Fibroblast of skin of left biceps (primary cell): ENCODE measurements around the gene CCDC157.

Experiments
- DNase-seq, 2 experiments: peaks; one replicate each; pipeline ENCODE4 v3.0.0-alpha.2; 2013; ENCODE audit warnings: low read depth in 2 of 2

The CCDC157 gene

DNA sequence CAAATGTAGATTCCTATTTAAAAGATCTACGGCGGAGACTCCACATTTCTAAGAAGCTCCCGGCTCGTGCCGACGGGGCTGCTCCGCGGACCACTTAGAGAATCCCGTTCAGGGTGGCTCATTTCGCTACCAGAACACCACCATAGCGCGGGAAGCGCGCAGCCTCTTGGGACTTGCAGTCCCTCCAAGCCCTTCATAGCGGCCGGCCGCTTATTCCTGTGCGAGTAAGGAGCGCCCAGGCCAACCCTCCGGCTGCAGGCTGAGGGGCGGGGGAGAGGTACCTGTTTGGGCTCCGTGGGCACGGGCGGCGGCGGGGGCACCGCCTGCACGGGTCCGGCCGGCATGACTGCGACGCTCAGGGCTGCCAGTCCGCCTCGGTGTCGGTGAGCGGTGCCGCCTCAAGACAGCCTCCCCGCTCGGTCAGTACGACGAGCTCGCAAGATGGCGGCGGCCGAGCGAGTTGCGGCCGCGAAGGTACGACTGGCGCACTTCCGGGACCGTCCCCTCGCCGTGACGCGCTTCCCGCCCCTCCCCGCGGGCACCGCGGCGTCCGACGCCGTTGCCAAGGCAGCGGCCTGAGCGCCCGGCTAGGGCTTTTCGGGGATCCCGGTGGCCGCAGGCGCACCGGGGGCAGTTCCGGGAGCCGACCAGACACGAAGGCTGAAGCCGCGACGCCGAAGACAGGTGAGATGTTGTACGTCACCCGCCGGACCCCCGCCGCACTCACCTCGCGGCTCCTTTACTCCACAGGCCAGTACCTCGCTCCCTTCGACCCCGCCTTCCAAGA, at the start of gene CCDC157, which contains the start of gene SF3A1:
TSS of gene CCDC157 (plus strand) at position 559 of the 787 bp plus-strand sequence. CDS start 8,994 bp downstream, outside the sequence.
TSS of gene SF3A1 (minus strand) at position 446 of the 787 bp plus-strand sequence. CDS start at position 344, 102 bp downstream.
- peak; percentile 56 to 61 for DNase-seq

DNA sequence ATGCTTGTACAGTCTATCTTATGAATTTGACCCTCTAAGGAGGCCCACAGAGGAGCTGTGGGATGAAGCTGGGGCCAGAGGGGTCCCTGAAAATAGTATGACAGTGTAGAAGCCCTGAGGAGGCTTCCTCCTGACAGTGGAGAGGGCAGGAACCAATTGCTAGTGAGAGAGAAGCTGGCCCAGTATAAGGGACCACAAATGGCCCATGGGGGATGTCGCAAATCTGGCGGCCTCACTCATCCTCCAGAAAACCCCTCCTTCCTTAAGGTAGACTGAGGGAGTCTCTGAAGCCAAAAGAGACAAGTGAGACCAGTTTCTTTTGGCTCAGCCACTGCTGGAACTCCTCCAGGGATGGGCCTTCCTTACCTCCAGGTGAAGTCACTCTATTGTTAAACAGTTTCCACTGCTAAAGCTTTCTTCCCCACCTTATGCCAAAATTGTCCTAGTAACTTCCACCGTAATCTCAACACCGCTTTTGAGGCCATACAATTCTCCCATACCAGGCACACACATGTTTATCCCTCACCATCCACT, 49.7 kb upstream of the CCDC157 start:
- no peak for DNase-seq

- DNase-seq: no peak
These were observed 48.7 kb upstream of the CCDC157 start for GRCh38 chr22:30308093-30308492.

DNA sequence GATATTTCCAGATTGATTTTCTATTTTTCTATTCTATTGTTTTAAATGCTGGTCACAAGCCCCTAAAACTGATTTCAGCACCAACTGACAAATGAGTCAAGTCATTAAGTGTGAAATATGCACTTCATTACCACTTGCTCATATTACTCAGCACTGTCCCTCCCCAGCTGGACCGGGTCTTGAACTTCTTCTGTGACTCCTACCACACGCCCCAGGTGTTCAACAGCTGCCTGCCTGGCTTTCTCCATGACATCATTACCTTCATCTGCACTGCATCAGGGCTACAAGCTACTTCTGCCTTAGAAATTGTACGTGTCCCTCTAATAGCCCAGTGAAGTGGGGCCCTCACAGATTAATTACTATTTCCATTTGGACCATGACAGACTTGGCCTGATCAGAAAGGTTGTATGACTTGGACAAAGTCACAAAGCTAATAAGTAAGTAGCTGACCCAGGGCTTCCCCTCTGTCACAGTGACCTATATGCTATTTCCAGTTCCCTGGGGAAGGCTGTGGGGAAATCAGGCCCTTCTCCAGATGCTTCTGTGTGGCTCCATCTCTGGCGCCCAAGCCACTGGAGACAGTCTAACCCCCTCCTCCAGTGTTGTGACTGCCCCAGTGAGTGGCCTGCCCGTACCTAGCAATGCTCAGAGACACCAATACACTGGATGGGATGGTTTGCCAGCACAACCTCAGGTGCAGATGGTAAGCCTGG, 48.1 kb upstream of the CCDC157 start:
- DNase-seq: no peak

- DNase-seq: no peak
These were observed 46.7 kb upstream of the CCDC157 start for GRCh38 chr22:30309951-30310741.

DNA sequence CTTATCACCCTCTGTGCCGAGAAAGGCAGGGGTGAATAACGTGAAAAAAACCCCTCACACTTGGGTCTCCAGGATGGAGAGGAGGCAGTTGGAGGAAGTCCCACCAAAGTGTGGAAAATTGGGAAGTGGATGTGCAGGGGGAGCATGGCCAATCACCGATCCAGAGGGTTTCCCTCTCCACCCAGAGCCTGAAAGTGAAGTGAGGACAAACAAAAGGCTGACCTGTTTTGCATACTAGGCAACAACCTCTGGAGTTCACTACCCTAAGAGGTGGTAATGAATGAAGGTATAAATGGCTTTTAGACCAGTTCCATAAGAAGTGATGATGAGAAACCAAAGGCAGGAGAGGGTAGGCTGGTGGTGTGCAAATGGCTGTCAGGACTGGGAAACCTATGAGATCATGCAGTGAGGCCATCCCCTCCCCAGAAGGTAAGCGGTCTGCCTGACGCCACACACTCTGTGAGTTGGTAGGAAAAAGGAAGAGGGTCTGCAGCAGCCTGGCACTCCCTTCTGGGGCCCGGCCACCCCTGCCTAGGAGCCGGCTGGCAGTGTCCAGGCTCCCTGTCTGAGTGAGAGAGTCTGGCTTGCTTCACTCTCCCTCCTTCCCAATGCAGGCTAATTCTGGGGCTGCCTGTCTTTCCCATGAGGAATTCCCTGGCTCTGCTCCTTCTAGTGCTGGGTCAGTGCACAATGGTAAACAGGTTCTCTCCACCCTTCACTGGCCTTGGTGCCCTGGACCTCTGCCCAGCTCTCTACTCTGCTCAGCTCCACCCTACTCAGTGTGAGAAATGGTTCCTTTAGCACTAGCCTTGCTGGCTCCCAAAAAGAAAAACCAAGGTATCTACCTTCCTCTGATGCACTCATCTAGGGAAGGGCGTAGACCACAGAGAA, 45.7 kb upstream of the CCDC157 start:
- DNase-seq: no peak

- DNase-seq: no peak
These were observed 44.8 kb upstream of the CCDC157 start for GRCh38 chr22:30312053-30312452.

GRCh38 chr22:30313527-30314363, 43.1 kb upstream of the CCDC157 start:
- no peak for DNase-seq

DNA sequence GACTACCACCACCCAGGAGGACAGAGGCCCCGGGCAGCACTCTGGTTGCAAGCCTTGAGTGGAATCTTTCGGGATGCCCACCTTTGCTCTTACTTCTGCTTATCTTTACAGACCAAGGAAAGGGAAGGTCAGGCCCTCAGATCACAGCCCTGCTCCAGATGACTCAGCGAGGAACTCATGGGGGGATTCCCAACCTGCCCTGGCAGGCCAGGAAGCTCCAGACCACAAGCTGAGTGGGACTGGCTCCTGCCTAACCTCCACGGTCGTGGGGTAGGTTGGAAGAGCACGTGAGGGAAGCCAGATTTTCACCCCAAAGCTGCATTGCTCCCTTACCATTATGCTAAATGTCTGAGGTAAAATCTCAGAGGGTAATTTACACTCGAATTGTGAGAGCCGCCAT, 41.9 kb upstream of the CCDC157 start:
- no peak for DNase-seq

- DNase-seq: no peak
These were observed 40.7 kb upstream of the CCDC157 start for GRCh38 chr22:30315962-30316576.

DNA sequence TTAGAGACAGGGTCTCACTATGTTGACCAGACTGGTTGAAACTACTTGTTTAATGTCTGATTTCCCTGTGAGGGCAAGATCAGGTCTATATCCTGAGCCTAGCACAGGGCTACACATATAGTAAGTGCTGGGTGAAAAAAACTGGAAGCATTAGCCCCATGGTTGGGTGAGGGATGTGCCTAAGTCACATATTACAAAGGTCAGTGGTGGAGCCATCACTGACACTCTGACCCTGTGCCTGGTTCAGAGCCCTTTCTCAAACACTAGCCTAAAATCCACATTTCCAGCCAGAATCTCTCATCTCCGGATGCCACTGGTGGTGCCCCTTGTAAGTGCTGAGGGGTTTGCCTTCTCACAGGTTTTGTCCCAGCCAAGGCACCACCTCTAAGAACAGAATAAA, 39.0 kb upstream of the CCDC157 start:
- DNase-seq: no peak

DNA sequence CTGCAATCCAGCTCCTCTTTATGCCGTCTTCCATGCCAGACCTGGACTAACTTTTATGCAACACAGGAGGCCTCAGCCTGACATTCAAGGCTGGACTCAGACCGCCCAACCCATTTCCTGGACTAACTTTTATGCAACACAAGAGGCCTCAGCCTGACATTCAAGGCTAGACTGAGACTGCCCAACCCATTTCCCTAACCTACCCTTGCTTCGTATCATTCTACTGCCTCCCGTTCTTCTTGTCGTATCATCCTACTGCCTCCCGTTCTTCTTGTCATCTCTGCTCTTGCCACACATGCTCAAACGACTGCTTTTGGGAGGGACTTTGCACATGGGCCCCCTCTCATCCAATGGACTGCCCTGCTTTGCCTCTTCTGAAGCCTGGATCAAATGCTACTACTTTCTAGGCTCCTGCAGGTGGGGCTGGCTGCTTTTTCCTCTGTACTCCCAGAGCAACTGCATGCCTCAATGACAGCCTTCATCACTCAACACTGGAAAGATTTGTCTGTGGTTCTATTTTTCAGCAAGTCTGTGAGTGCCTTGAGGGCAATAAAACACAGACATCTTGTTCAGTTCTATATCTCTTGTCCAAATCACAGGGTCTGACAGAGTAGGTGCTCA, 37.9 kb upstream of the CCDC157 start:
- DNase-seq: no peak

GRCh38 chr22:30320021-30320556, 36.7 kb upstream of the CCDC157 start:
- DNase-seq: no peak

GRCh38 chr22:30321461-30321860, 35.3 kb upstream of the CCDC157 start:
- no peak for DNase-seq

DNA sequence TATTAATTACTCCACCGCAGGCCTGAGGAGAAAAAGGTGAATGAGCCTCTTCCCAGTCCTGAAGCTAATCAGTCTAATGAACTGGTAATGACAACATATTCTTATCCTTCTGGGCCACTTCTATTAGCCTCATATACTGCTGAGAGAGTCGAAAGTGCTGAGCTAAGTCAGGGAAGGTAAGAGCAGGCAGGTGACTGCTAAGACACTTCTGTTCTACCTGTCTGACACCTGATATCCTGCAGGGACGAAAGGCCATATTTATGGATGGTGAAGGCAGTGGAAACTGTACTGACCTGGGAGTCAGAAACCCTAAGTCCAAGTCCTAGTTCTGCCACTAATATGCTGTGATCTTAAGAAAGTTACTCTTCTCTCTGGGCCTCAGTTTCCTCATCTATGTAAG, 33.6 kb upstream of the CCDC157 start:
- DNase-seq: no peak

DNA sequence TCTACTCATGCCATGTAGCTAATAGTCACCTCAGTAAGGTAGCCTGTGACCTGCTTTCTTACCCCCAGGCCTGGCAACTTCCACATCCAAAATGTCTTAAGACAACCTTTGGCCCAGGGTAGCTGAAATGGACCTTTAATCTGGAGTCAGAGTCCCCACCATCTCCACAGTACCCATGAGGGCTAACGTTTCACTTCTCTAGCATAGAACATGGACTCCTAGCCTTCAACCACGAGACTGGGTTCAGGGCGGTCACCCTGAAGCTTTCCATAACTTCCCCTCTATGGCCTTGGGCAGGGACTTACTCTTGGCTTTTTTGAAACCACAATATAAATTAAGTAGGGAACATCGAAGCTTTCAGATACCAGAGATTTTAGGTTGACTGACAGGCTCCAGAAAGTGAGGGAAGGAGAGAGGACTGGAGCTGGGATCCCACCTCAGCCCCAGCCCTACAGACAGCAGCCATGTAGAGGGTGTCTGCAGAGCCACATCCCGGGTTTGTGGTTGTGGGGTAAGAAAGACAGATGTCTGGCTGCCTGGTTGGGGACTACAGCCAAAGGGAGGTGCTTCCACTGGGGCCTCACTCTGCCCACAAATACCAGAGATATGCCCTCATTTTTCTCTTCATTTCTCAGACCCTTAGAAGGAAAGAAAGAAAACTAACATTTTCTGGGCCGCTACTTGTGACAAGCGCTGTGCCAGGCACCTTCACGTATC, 32.6 kb upstream of the CCDC157 start:
- DNase-seq: no peak

DNA sequence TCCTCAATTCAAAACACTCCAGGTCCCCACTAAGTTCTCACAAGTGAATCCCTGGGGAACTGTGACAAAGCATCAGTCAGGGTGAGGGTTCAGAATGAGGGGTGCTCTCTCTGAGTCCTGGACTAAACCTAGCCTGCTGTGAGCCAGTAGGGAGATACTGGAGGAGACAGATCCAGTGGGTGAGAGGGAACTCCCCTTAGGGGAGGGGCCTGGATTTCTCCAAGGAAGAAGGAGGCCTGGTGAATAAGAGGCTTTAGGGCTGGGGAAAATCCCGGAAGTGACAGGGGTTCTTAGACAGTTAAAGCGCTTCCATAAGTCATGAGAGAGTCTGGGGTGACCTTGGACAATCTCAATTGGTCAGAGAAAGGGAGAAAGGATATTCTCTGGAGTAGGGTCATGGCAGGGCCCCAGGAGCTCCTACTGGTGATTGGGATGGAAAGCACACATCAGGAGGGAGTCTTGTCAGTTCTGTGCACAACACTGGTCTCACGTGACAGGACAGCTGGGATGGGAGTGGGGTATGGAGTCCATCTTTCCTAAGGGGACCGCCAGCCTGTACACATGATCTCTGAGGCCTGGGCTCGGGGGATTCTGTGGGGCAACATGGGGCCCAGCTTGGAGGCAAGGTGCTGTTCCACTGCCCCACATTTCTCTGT, 31.6 kb upstream of the CCDC157 start:
- DNase-seq: no peak
